HG03196 (cell line): ENCODE measurements around the gene RUNX1.

Experiments
- ATAC-seq: cut with Tn5 transposase; IDR thresholded peaks from one replicate; pipeline ENCODE4 v1.9.1; 2021; ENCODE audit not compliant: unreplicated experiment

Gene RUNX1

DNA sequence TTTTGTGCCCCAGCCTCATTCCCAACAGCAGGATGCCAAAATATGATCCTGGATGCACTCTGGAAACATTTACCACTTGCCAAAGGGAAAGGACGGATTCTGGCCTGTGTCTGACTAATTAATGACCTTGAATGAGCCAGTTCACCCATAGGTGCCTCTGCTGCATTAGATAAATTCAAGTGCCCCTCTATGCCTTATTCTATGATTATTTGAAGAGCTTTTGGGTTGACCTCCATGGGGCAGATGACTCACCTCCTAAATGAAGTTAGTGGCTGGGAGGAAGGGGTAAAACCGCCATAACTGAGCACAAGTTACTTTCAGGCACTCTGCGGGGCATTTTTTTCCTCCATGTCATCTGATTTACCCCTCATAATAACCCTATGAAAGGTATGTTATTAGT, 282.2 kb downstream of the RUNX1 start:
- no peak for ATAC-seq

DNA sequence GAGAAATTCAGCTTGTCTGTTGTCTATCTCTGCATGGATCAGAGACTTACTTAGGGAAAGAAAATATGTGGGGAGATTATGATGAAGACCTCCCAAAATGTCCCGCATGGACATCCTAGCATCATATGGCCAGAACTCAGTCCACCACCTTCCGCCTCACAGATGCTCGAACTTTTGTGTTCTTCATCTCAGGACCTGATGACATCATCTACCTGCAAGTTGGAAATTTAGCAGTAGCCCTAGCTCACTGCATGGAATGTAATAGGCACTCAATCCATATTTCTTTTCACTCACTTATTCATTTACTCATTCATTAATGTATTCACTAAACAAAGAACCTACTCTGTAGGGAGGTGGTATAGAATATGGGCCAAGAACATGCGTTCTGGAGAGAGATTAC, 283.5 kb downstream of the RUNX1 start:
- no peak for ATAC-seq

DNA sequence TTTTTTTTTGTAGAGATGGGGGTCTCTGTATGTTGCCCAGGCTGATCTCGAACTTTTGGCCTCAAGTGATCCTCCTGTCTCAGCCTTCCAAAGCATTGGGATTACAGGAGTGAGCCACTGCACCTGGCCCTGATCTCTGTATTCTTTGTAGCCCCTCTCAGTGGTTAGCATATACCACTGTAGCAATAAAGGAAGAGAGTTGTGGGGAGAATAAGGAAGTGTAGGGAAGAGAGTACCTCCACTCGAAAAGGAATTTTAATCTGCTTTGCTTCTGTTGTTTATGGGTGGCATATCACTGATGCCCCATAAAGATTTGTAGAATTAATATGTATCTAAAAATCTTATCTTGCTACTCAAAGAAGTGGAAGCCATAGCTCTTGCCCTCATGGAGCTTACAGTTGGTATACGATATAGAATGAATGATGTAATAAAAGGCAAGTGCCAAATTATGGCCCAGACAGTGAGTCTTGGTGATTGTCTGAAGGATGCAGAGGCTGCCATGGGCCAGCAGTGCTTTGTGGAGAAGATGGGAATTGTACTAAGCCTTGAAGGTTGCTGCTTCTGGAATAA, 284.3 kb downstream of the RUNX1 start:
- ATAC-seq, result no peak

DNA sequence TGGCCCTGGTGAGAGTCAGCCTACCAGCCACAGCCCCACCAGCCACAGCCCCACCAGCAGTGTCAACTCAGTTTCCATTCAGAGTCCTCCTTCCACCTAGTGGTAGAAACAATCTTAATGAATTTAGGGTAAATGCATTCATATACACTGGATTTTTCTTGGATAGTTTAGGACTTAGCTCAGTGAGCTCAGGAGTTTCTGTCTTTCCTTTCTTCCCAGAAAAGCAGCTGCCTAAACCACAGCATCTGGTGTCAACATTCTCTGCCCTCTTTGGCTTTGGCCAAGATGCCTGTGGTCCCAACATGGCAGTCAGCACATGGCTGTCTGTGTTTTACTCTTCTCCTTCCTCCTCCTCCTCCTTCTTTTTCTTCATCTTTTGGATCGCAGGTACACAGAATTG, 286.3 kb downstream of the RUNX1 start:
- ATAC-seq, result no peak

DNA sequence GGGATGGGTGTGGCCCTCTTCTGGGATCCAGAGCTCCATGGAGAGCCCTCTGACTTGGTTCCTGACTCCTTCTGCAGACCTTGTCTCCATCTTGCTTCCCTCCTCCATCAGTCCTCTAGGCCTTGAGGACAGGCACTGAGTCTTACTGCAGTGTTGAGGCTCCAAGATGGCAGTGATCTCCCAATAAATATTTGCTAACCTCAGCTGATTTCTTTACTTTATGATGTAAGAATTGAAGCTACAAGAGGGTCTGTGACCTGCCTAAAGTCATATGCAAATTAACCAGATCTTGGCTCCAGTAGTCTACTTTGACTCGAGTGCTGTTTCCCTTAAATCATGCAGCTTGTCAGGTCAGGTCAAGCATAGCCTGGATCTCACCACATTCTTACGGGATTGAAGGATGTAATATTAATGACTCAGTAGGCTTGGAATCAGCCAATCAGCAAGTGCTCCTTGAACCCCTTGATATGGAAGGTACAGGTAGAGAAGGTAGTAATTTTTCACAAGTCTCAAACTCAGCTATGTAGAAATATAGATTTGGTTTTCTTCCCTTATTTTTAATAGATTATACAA, 287.3 kb downstream of the RUNX1 start:
- no peak for ATAC-seq

DNA sequence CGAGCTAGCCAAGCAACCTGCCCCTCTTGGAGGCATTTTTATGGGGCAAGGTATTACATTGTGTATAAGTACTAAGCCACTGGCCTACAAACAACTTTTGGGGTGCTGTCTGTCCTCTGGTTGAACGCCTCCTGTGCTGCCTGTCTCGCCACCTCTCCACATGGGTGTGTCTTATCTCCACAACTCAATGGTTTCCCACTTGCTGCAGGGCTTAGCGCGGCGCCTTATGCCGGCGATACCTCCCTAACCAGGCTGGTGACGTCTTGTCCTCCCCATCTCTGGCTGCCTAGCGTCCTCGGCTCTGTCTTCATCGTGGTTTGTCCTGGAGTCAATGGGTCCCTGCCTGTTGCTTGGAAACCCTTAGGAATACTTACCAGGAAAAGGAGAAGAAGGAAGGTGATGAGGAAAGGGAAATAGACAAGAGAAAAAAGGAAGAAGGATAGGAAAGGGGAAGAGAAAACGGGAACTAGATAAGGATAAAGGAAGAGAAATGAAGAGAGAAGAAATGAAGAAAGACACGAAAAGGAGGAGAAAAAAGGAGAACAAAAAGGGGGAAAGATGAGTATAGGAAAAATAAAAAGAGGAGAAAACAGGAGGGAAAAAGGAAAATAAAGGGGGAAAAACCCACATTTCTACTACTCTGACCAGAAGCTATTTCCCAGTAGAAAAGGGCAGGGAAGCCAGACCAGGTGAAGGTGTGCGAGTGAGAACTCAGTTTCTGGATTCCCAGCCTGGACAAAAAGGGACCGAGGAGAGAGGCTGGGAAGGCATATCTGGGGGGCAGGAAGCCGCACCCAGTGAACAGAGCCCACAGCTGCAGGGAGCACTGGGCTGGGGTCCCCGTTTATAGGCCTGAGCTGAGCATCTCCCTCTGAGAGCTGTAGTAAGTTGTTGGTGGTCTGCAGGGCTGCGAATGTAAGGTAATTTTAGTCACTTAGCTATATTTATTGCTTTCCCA, 294.1 kb downstream of the RUNX1 start:
- no peak for ATAC-seq

DNA sequence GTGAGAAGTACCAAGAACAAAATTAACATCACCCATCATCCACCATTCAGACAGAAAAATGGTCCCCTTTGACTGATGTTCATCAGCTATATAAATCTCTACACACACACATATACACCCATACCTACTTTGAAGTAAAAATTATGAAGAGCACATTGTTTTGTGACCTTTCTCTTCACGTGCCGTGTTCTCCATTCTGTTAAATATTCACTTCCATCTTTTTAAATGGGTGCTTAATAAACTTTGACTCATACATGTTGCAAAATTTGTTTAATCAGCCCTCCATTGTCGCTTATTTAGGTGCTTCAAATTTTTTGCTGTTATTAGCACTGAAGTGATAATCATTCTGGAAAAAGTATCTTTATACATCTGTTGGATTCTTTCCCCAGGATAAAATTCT, 300.2 kb downstream of the RUNX1 start:
- no peak for ATAC-seq

DNA sequence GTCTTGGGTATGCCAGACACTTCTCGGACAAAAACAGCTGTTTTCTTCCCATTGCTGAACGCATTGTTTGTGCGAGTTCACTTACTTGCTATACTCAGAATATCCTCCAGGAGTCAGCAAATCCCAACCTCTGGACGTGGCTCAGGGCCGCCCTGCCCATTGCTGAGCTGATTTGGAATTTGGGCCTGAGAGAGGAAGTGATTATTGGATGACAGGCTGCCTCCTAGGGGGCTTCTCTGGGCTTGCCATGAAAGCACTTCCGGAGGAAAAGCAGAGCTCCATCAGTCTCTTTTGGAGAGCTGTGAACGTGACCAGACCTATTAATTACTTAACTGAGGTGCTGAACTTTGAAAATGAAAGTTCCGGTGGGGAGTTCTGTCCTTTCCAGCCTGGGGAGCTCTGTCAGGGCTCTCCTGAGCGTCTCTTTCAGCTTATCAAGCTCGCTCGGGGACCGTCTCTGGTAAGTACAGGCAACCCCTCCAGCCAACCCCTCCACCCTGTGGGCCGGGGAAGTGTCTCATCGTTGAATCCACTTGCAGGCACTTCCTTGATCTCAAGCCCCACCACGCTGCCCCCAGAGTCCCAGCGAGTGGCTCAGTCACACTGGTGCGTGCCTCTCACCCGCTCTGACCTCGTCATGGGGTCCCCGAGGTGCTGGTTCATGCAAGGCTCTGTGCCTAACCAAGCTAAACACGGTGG, 303.4 kb downstream of the RUNX1 start:
- ATAC-seq, result peak; percentile 77

DNA sequence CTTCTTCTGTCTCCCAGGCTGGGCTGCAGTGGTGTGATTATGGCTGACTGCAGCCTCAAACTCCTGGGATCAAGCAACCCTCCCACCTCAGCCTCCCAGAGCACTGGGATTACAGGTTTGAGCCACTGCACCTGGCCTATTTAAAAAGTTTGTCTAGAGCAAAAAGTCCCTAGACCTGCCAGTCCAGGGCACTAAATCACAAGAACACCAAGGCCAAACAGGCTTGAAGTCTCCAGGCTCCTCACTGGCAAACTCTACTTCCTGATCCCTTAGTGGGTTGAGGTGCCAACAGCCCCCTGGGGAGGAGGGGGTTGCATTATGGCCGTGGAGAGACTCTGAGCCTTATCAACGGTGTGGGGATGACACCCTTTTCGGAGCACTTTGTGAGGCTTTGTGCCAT, 304.3 kb downstream of the RUNX1 start:
- no peak for ATAC-seq

DNA sequence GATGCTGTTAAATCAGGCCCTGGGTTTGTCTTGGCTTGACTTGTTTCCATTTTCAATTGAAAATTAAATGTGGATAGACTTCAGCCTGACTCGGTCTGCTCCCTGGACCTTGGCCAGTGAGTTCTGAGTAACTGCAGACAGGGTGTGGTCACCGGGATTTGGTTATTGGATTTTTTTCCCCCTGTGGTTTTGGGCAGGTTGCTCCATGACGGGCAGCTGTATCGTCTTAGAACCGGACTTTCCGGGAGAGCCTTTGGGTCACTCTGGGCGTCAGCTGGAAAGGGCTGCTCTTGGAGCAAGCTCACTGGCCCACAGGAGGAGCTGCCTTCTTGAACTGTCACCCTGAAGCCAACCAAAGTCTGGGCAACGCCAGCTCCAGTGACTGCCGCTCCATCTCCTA, 305.3 kb downstream of the RUNX1 start:
- ATAC-seq, result no peak

DNA sequence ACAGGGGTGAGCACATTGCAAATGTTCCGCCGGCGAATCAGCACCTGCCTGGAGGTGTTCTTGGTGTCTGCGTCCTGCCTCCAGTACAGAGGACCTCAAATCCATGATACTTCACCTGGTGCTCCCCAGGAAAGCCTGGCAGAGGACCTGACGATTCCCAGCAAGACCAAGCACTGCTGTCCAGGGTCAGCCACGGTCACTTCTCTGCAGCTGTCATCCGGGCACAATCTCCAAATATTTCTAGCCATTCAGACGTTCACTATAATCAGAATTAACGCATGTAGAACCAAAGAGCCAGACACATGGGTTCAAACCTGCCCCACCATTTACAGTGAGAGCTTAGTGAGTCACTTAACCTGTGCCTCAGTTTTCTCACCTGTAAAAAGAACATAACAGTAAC, 305.8 kb downstream of the RUNX1 start:
- ATAC-seq, result no peak

DNA sequence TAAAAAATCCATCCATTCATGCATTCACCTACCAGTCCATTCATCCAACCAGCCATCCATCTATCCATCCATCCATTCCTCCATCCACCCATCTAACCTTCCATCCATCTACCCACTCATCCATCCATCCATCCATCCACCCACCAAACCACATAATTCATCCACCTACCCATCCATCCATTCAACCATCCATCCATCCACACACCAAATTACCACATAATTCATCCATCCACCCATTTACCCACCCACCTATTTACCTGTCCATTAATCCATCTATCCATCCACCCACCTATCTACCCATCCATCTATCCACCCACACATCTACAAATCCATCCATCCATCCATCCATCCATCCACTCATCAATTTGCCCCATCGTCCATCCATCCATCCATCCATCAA, 308.9 kb downstream of the RUNX1 start:
- no peak for ATAC-seq
